GM12878 (cell line): Measurements from ENCODE around the gene GJA4. TPM values are rescaled to one million over a fixed set of nuclear protein-coding genes. Genes with fewer than 3 reads are reported as not detected.

ENCODE experiments used
- ATAC-seq: fragments of 200-7000 bp; cut with Tn5 transposase; 3 replicates; pipeline ENCODE4 v1.9.1; 2020; ENCODE audit warnings: mild to moderate bottlenecking, moderate library complexity
- Bru-seq: library from RNA; stranded (reverse); fragments of 400-500 nt; gene quantifications from one replicate; lab custom pipeline; 2021; lab: Mats Ljungman, UMichigan
- BruChase-seq, 2 experiments: library from RNA; stranded (reverse); fragments of 400-500 nt; gene quantifications; one replicate each; lab custom pipeline; 2021; lab: Mats Ljungman, UMichigan
- BruUV-seq: library from RNA; stranded (reverse); fragments of 400-500 nt; replicated peaks from 2 replicates; lab custom pipeline; 2021; lab: Mats Ljungman, UMichigan
- CTCF ChIA-PET: fragments of 300-600 bp; sonication (Branson Sonifier 250); formaldehyde crosslinking; extraction: SDS; loops from one replicate; lab custom pipeline; 2021; ENCODE audit warnings: inconsistent platforms; lab: Yijun Ruan, JAX
- POLR2A ChIA-PET: fragments of 350-600 bp; formaldehyde crosslinking; extraction: SDS; loops from one replicate; lab custom pipeline; 2021; ENCODE audit warnings: inconsistent platforms; lab: Charles Lee
- RAD21 ChIA-PET: fragments of 300-600 bp; sonication (Branson Sonifier 250); formaldehyde crosslinking; loops from one replicate; lab custom pipeline; 2023; ENCODE audit warnings: antibody characterized with exemption; ENCODE audit not compliant: unreplicated experiment; lab: Charles Lee
- SMC1A ChIA-PET: fragments of 300-600 bp; sonication (Branson Sonifier 250); formaldehyde crosslinking; loops from one replicate; lab custom pipeline; 2023; ENCODE audit not compliant: unreplicated experiment, uncharacterized antibody; lab: Charles Lee
- DNase-seq: peaks from one replicate; pipeline ENCODE4 v3.0.0-alpha.2; 2011; ENCODE audit warnings: low read depth, low spot score
- FAIRE-seq: peaks from 3 replicates; lab custom pipeline; 2011; peaks lifted over from hg19 to GRCh38; lab: Jason Lieb, UNC
- H2AFZ ChIP-seq: 2 replicates; pipeline ENCODE4 v1.6.0; 2011; ENCODE audit warnings: low read depth, low read length, control low read depth; ENCODE audit not compliant: control insufficient read depth
- H3K27ac ChIP-seq: 2 replicates; pipeline ENCODE4 v1.5.1; 2011; ENCODE audit warnings: control low read depth; ENCODE audit not compliant: control insufficient read depth, insufficient read depth
- H3K27me3 ChIP-seq, 2 experiments: replicated peaks in 1 of 2; 2 replicates each; pipeline versions ENCODE4 v1.6.0 to v1.6.1; 2011; ENCODE audit warnings: low read length in 1 of 2; ENCODE audit not compliant: control insufficient read depth in 2 of 2, insufficient read depth in 2 of 2
- H3K36me3 ChIP-seq, 2 experiments: 2 replicates each; pipeline ENCODE4 v1.5.1; 2011; ENCODE audit warnings: low read length in 1 of 2; ENCODE audit not compliant: control insufficient read depth in 2 of 2, insufficient read depth in 2 of 2
- H3K4me1 ChIP-seq: 2 replicates; pipeline ENCODE4 v1.6.1; 2011; ENCODE audit warnings: mild to moderate bottlenecking, low read length, moderate library complexity, mixed read lengths; ENCODE audit not compliant: control insufficient read depth, insufficient read depth
- H3K4me2 ChIP-seq: 2 replicates; pipeline ENCODE4 v1.6.0; 2011; ENCODE audit warnings: control low read depth; ENCODE audit not compliant: control insufficient read depth, insufficient read depth
- H3K4me3 ChIP-seq: fragments of 200-600 bp; sonication (generic); 2 replicates; pipeline ENCODE4 v1.5.1; 2016
- H3K79me2 ChIP-seq: 2 replicates; pipeline ENCODE4 v1.6.0; 2011; ENCODE audit warnings: low read length; ENCODE audit not compliant: control insufficient read depth, insufficient read depth
- H3K9ac ChIP-seq: 2 replicates; pipeline ENCODE4 v1.8.0; 2011; ENCODE audit warnings: low read length, control low read depth, mixed read lengths; ENCODE audit not compliant: control insufficient read depth, insufficient read depth
- H3K9me3 ChIP-seq: replicated peaks from 3 replicates; pipeline ENCODE4 v1.5.1; 2011; ENCODE audit warnings: mild to moderate bottlenecking, low read length; ENCODE audit not compliant: control insufficient read depth, insufficient read depth
- H4K20me1 ChIP-seq: 2 replicates; pipeline ENCODE4 v1.6.0; 2011; ENCODE audit not compliant: control insufficient read depth, insufficient read depth
- ASH2L ChIP-seq: fragments of 300-600, 200-600 bp; sonication (generic); IDR thresholded peaks from 2 replicates; pipeline ENCODE4 v1.6.1; 2017; ENCODE audit warnings: low read depth, mild to moderate bottlenecking, borderline replicate concordance
- ESRRA ChIP-seq: IDR thresholded peaks from 2 replicates; pipeline ENCODE4 v1.6.1; 2012; ENCODE audit warnings: mild to moderate bottlenecking, low read length, improper control_type of control experiment
- FOXM1 ChIP-seq: IDR thresholded peaks from 2 replicates; pipeline ENCODE4 v1.6.1; 2012; ENCODE audit warnings: low read depth, mild to moderate bottlenecking, inconsistent platforms, low read length, moderate library complexity
- POLR2AphosphoS2 ChIP-seq: IDR thresholded peaks from 2 replicates; pipeline ENCODE4 v1.6.1; 2011; ENCODE audit warnings: low read depth, mild to moderate bottlenecking, low read length, improper control_type of control experiment, moderate library complexity
- RAD21 ChIP-seq: IDR thresholded peaks from 2 replicates; pipeline ENCODE4 v1.6.1; 2011; ENCODE audit warnings: mild to moderate bottlenecking, low read depth, low read length, moderate library complexity; ENCODE audit not compliant: insufficient read depth
- RAD51 ChIP-seq: fragments of 450-650 bp; IDR thresholded peaks from 2 replicates; pipeline ENCODE4 v1.6.1; 2016; ENCODE audit warnings: moderate library complexity, mild to moderate bottlenecking, inconsistent platforms
- SMARCA5 ChIP-seq: fragments of 450-650 bp; IDR thresholded peaks from 2 replicates; pipeline ENCODE4 v1.6.1; 2017; ENCODE audit warnings: mild to moderate bottlenecking
- ZNF207 ChIP-seq: fragments of 450-650 bp; IDR thresholded peaks from 2 replicates; pipeline ENCODE4 v1.6.1; 2014; ENCODE audit warnings: antibody characterized with exemption, mild to moderate bottlenecking, borderline replicate concordance
- ZZZ3 ChIP-seq: IDR thresholded peaks from 2 replicates; pipeline ENCODE4 v1.6.1; 2011; ENCODE audit warnings: low read depth; ENCODE audit not compliant: control insufficient read depth, insufficient read length
- whole genome bisulfite sequencing: methylation state at CpG from one replicate; pipeline ENCODE4 v1.1.6; 2016; ENCODE audit warnings: low lambda C conversion rate; ENCODE audit not compliant: insufficient replicate concordance, insufficient coverage; ENCODE audit errors: missing lambda C conversion rate; 5-methylcytosine and 5-hydroxymethylcytosine counted together
- in situ Hi-C: fragments of 300-500 bp; cut with MboI; formaldehyde crosslinking; loops from 9 replicates; pipeline ENCODE4 v1.14.3; 2018; ENCODE audit warnings: mixed read lengths
- intact Hi-C: fragments of 100-400 bp; cut with micrococcal nuclease; formaldehyde crosslinking; loops from one replicate; pipeline ENCODE4 v1.14.2; 2022; ENCODE audit not compliant: unreplicated experiment
- long read RNA-seq, 2 experiments: library from polyadenylated mRNA; unstranded; transcript quantifications; one replicate each; pipeline ENCODE4 v2.0.0, GENCODE V29; 2019 to 2020
- polyA minus RNA-seq, 3 experiments: library from RNA; depleted of rRNA, polyadenylated mRNA; stranded (reverse); fragments of >200 nt; gene quantifications; 2 replicates each; pipeline ENCODE4 v1.2.3, GENCODE V29; 2011
- polyA plus RNA-seq, 11 experiments: library from polyadenylated mRNA; depleted of rRNA in 4 of 11; unstranded in 6 of 11; stranded (reverse) in 5 of 11; fragments of >200 nt; fragmentation: Nextera tagmentation in 4 of 11; fragmentation: Illumina TruSeq in 1 of 11; extraction: Ambion mirVana in 4 of 11; extraction: Trizol in 1 of 11; gene quantifications; 1 replicate in 1 of 11; 2 replicates in 10 of 11; pipeline versions ENCODE4 v1.2.1 to v1.2.3, GENCODE V29; 2011 to 2016; ENCODE audit warnings: inconsistent platforms in 2 of 11, missing spikeins in 2 of 11, low read depth in 1 of 11
- total RNA-seq, 4 experiments: library from RNA; depleted of rRNA in 3 of 4; stranded (reverse); fragments of >200 nt in 3 of 4; fragmentation: Illumina TruSeq in 1 of 4; extraction: Trizol in 1 of 4; gene quantifications; 2 replicates each; pipeline versions ENCODE4 v1.2.1 to v1.2.3, GENCODE V29; 2013 to 2021
- TF ChIP-seq, protein P1 (sequence below): fragments of 450-650 bp; IDR thresholded peaks from 2 replicates; pipeline ENCODE4 v1.6.1; 2017; ENCODE audit warnings: mild to moderate bottlenecking, low read depth, inconsistent platforms; ENCODE audit not compliant: poor library complexity, severe bottlenecking
- TF ChIP-seq, protein P2 (sequence below): fragments of 150-350 bp; IDR thresholded peaks from 2 replicates; pipeline ENCODE4 v1.6.1; 2016; ENCODE audit warnings: low read depth, low read length

The GJA4 gene
- total RNA-seq (2013; cell fraction: nucleolus; rRNA removed), result not detected in 2 replicates
- total RNA-seq (2014; rRNA removed), result 0.11 TPM in 1 of 2 replicates, not detected in the other
- total RNA-seq (2014; rRNA removed; fragmentation: Illumina TruSeq; extraction: Trizol), result 0.14 TPM in 1 of 2 replicates, not detected in the other
- total RNA-seq (2021), result 0.13 and 0.18 TPM in 2 replicates
- polyA plus RNA-seq (2011; ENCODE audit: low read depth), result not detected
- not detected in 2 replicates for polyA plus RNA-seq (2011; rRNA removed)
- not detected in 2 replicates for polyA plus RNA-seq (2011; cell fraction: cytosol; rRNA removed)
- not detected in 2 replicates for polyA plus RNA-seq (2011; cell fraction: nucleus; rRNA removed)
- polyA plus RNA-seq (2012), result 0.13 and 0.15 TPM in 2 replicates
- 0.09 TPM in 1 of 2 replicates, not detected in the other for polyA plus RNA-seq (2014; fragmentation: Illumina TruSeq; extraction: Trizol)
- not detected for polyA plus RNA-seq (2014; fragmentation: Nextera tagmentation; extraction: Ambion mirVana)
- polyA plus RNA-seq (2014; rRNA removed), result 0.19 TPM in 1 of 2 replicates, not detected in the other
- polyA plus RNA-seq (2016; fragmentation: Nextera tagmentation; extraction: Ambion mirVana), result not detected
- polyA minus RNA-seq (2011; rRNA and poly(A)+ RNA removed), result not detected in 2 replicates
- polyA minus RNA-seq (2011; cell fraction: cytosol; rRNA and poly(A)+ RNA removed), result not detected in 2 replicates
- polyA minus RNA-seq (2011; cell fraction: nucleus; rRNA and poly(A)+ RNA removed), result not detected in 2 replicates
- not detected for Bru-seq, nascent RNA
- not detected for BruChase-seq, experiment 1, labeled RNA remaining after a 6-hour chase
- not detected for BruChase-seq, experiment 2, labeled RNA remaining after a 2-hour chase
- long read RNA-seq, experiment 1, result 0 reads
- long read RNA-seq, experiment 2, result 0 reads

DNA sequence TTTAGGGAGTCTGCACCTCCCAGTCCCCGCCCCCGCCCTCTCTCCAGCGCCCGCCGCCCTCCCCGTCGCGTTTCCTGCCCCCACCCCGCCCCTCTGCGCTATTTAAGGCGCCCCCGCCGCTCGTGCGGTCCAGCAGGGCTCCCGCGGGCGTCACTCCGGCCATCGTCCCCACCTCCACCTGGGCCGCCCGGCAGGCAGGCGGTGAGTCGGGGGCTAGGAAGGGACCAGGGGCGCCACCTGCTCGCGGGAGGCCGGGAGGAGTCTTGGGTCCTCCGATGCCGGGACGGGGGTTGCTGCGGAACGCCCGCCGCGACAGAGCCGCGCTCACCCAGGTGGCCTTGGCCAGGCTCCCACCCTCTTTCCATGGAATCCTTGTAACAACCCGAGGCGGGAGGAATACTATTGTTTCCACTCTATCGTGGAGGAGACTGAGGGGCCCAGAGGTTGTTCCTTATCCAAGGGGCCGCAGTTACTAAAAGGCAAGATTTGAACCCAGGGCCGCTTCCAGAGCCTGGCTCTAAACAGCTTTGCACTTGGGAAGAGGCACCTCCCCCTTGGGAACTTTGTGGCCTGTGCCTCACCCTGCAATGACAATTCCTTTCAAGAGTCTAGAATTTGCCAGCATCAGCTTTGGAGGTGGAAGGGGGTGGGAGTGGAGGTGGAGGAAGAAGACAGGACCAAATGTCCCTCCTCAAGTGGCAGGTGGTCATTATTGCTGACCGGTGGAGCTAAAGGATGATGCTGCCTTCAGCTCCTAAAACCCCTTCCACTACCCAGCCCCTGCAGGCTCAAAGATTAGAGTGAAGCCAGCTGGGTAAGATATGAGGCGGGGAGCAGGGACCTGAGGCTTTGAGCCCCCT, at the start of gene GJA4:
GJA4 (plus strand) TSS at position 132 of the 860 bp plus-strand sequence. CDS start 1,215 bp downstream, outside the sequence.
- ChIA-PET CTCF (interaction anchor here (0.5 kb wide), 1 partner anchor 61 kb away, joined by 3 read pairs; no protein-coding TSS in a partner anchor), SMC1A (interaction anchor here (0.6 kb wide), 1 partner anchor 21 kb away, joined by 3 read pairs; no protein-coding TSS in a partner anchor), POLR2A (no interaction called here), RAD21 (no interaction called here)
- H3K36me3 ChIP-seq, result no peaks in the 10 kb centered on the region
- in situ Hi-C loops, result no loop called here
- TF ChIP-seq ZZZ3 (no peak), RAD51 (no peak), FOXM1 (no peak), POLR2AphosphoS2 (no peak), SMARCA5 (no peak), ASH2L (no peak), ZNF207 (no peak), ESRRA (no peak), RAD21 (no peak)
- TF ChIP-seq, protein P1, sequence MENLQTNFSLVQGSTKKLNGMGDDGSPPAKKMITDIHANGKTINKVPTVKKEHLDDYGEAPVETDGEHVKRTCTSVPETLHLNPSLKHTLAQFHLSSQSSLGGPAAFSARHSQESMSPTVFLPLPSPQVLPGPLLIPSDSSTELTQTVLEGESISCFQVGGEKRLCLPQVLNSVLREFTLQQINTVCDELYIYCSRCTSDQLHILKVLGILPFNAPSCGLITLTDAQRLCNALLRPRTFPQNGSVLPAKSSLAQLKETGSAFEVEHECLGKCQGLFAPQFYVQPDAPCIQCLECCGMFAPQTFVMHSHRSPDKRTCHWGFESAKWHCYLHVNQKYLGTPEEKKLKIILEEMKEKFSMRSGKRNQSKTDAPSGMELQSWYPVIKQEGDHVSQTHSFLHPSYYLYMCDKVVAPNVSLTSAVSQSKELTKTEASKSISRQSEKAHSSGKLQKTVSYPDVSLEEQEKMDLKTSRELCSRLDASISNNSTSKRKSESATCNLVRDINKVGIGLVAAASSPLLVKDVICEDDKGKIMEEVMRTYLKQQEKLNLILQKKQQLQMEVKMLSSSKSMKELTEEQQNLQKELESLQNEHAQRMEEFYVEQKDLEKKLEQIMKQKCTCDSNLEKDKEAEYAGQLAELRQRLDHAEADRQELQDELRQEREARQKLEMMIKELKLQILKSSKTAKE, result no peak
- TF ChIP-seq, protein P2, sequence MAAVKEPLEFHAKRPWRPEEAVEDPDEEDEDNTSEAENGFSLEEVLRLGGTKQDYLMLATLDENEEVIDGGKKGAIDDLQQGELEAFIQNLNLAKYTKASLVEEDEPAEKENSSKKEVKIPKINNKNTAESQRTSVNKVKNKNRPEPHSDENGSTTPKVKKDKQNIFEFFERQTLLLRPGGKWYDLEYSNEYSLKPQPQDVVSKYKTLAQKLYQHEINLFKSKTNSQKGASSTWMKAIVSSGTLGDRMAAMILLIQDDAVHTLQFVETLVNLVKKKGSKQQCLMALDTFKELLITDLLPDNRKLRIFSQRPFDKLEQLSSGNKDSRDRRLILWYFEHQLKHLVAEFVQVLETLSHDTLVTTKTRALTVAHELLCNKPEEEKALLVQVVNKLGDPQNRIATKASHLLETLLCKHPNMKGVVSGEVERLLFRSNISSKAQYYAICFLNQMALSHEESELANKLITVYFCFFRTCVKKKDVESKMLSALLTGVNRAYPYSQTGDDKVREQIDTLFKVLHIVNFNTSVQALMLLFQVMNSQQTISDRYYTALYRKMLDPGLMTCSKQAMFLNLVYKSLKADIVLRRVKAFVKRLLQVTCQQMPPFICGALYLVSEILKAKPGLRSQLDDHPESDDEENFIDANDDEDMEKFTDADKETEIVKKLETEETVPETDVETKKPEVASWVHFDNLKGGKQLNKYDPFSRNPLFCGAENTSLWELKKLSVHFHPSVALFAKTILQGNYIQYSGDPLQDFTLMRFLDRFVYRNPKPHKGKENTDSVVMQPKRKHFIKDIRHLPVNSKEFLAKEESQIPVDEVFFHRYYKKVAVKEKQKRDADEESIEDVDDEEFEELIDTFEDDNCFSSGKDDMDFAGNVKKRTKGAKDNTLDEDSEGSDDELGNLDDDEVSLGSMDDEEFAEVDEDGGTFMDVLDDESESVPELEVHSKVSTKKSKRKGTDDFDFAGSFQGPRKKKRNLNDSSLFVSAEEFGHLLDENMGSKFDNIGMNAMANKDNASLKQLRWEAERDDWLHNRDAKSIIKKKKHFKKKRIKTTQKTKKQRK, result no peak
- BruUV-seq, result no TSS peak
- H3K9me3 ChIP-seq, result no peaks in the 10 kb centered on the region; the same call in 2 of the 3 replicates
- 31% methylated on average over 37 of the region's 45 CpGs for WGBS
- H3K4me3 ChIP-seq, result no peak within 1 kb of the TSS
- intact Hi-C loops, result no loop called here
- no peaks in the 10 kb centered on the region for H3K79me2 ChIP-seq
- no peak for DNase-seq
- no peaks in the 10 kb centered on the region for H3K27me3 ChIP-seq
- no peak within 1 kb of the TSS for H3K27ac ChIP-seq
- ATAC-seq, result no peak
- no peak for FAIRE-seq
- H2AFZ ChIP-seq, result no peak within 1 kb of the TSS
- peaks cover 19% of the 10 kb centered on the region for H3K4me1 ChIP-seq
- H4K20me1 ChIP-seq, result no peaks in the 10 kb centered on the region
- H3K9ac ChIP-seq, result no peak within 1 kb of the TSS
- H3K4me2 ChIP-seq, result no peak within 1 kb of the TSS; the same call in 1 of the 2 replicates
